Lower leg skin (tissue), 3 donors: ENCODE results near the gene TBKBP1.

Experiments used
- POLR2A ChIP-seq, 2 donors: fragments of 450-650 bp; IDR thresholded peaks; one replicate each; pipeline ENCODE4 v1.6.1; 2016 to 2017; ENCODE audit warnings: antibody characterized with exemption in 2 of 2, mild to moderate bottlenecking in 1 of 2, moderate library complexity in 1 of 2
- TF ChIP-seq, protein P1 (sequence below), 3 donors: fragments of 450-650 bp; IDR thresholded peaks; one replicate each; pipeline ENCODE4 v1.5.1; 2016; ENCODE audit warnings: antibody characterized with exemption in 3 of 3, mild to moderate bottlenecking in 3 of 3, moderate library complexity in 2 of 3

DNA sequence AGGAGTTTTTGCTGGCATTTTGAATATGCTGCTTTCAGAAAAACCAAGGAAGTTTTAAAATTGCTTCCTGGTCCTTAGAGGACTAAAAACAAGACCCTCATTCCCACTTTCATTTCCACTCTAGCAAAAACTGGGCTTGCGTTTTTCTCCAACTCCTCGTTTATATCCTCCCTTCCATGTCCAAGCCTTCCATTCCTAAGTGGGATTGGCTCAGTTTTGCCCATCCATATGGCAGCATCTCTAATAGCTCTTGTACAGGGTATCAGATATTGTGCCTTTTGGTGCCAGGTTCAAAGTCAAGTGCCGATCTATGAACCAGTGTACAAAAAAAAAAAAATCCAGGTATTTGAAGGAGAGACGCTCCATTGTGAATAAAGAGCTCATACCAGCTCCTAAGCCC lies 9.9 kb upstream of the TBKBP1 start:
- TF ChIP-seq, protein P1, sequence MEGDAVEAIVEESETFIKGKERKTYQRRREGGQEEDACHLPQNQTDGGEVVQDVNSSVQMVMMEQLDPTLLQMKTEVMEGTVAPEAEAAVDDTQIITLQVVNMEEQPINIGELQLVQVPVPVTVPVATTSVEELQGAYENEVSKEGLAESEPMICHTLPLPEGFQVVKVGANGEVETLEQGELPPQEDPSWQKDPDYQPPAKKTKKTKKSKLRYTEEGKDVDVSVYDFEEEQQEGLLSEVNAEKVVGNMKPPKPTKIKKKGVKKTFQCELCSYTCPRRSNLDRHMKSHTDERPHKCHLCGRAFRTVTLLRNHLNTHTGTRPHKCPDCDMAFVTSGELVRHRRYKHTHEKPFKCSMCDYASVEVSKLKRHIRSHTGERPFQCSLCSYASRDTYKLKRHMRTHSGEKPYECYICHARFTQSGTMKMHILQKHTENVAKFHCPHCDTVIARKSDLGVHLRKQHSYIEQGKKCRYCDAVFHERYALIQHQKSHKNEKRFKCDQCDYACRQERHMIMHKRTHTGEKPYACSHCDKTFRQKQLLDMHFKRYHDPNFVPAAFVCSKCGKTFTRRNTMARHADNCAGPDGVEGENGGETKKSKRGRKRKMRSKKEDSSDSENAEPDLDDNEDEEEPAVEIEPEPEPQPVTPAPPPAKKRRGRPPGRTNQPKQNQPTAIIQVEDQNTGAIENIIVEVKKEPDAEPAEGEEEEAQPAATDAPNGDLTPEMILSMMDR (IDR thresholded peaks at IDR 0.05) = no peak
- no peak for TF ChIP-seq POLR2A (IDR thresholded peaks at IDR 0.05)
